Measurements from ENCODE around the gene PCP4L1. TPM values are rescaled to one million over a fixed set of nuclear protein-coding genes. Genes with fewer than 3 reads are reported as not detected.
A peak's percentile ranks its signal among the peaks of the same experiment; 100 is the strongest.

The PCP4L1 gene
- total RNA-seq, 1 experiment from 2014 or later: not detected

- H3K4me1 ChIP-seq (replicated peaks; ENCODE audit: insufficient read depth): peaks cover 22% of the 10 kb centered on the region
- H3K4me2 ChIP-seq: peak overlapping the region; percentile 61
- H3K27me3 ChIP-seq (ENCODE audit: insufficient read depth, low read depth): peaks cover 19% of the 10 kb centered on the region
- H4K20me1 ChIP-seq (ENCODE audit: insufficient read depth): no peaks in the 10 kb centered on the region
- intact Hi-C loops (cut with micrococcal nuclease; ENCODE audit: unreplicated experiment): no loop called here
- H3K27ac ChIP-seq: no peak overlapping the region
- 0 out of 2 replicates have a peak overlapping the region, but pooled peaks have one; percentile 35 for H2AFZ ChIP-seq
- H3K36me3 ChIP-seq (ENCODE audit: low read depth): no peaks in the 10 kb centered on the region
- no peaks in the 10 kb centered on the region for H3K9me2 ChIP-seq (ENCODE audit: insufficient read depth)
- ChIA-PET POLR2A (ENCODE audit: unreplicated experiment) (no interaction called here), CTCF (no interaction called here)
- peak overlapping the region; percentile 9; the same call in 1 of the 2 replicates for H3K4me3 ChIP-seq
- peaks cover 16% of the 10 kb centered on the region; the same call in 1 of the 2 replicates for H3F3A ChIP-seq (ENCODE audit: insufficient read depth, low read depth)
- no peak for DNase-seq
- TF ChIP-seq EZH2 (IDR thresholded peaks at IDR 0.05; ENCODE audit: low read depth) (no peak), CTCF (conservative IDR thresholded peaks at IDR 0.05) (no peak)
- H3K9me3 ChIP-seq (ENCODE audit: insufficient read depth, low read depth): no peaks in the 10 kb centered on the region
- no TSS peak for BruUV-seq (replicated peaks)
- H3K79me2 ChIP-seq (ENCODE audit: low read depth): no peaks in the 10 kb centered on the region
Observed at GRCh38 chr1:161261261-161262235, 3.0 kb downstream of the PCP4L1 start.

GRCh38 chr1:161265305-161265704, 6.8 kb downstream of the PCP4L1 start:
- no peaks in the 10 kb centered on the region for H3K9me2 ChIP-seq (ENCODE audit: insufficient read depth)
- peaks cover 16% of the 10 kb centered on the region for H3K4me1 ChIP-seq (replicated peaks; ENCODE audit: insufficient read depth)
- intact Hi-C loops (cut with micrococcal nuclease; ENCODE audit: unreplicated experiment): no loop called here
- no peak overlapping the region for H3K4me2 ChIP-seq
- H3K79me2 ChIP-seq (ENCODE audit: low read depth): no peaks in the 10 kb centered on the region
- no peak overlapping the region for H3K27ac ChIP-seq
- DNase-seq: no peak
- peaks cover 14% of the 10 kb centered on the region; the same call in 1 of the 2 replicates for H3F3A ChIP-seq (ENCODE audit: insufficient read depth, low read depth)
- CTCF ChIA-PET: interaction anchor here (0.6 kb wide), 1 partner anchor 44 kb away, joined by 4 read pairs; the partner anchor contains the start of gene MPZ
- POLR2A ChIA-PET (ENCODE audit: unreplicated experiment): no interaction called here
- H4K20me1 ChIP-seq (ENCODE audit: insufficient read depth): no peaks in the 10 kb centered on the region
- BruUV-seq (replicated peaks): no TSS peak
- peaks cover 4% of the 10 kb centered on the region; the same call in 1 of the 2 replicates for H3K27me3 ChIP-seq (ENCODE audit: insufficient read depth, low read depth)
- H3K4me3 ChIP-seq: no peak overlapping the region
- H2AFZ ChIP-seq: no peak overlapping the region
- TF ChIP-seq EZH2 (IDR thresholded peaks at IDR 0.05; ENCODE audit: low read depth) (no peak), CTCF (conservative IDR thresholded peaks at IDR 0.05) (no peak)
- H3K9me3 ChIP-seq (ENCODE audit: insufficient read depth, low read depth): no peaks in the 10 kb centered on the region
- H3K36me3 ChIP-seq (ENCODE audit: low read depth): no peaks in the 10 kb centered on the region

- CTCF ChIA-PET: interaction anchor here (0.6 kb wide), 1 partner anchor 43 kb away, joined by 4 read pairs; the partner anchor contains the start of gene MPZ
- POLR2A ChIA-PET (ENCODE audit: unreplicated experiment): no interaction called here
Observed at GRCh38 chr1:161266202-161266601, 7.7 kb downstream of the PCP4L1 start.

More at GRCh38 chr1:161266202-161266601, 7.7 kb downstream of the PCP4L1 start:
- H3K79me2 ChIP-seq (ENCODE audit: low read depth): no peaks in the 10 kb centered on the region
- TF ChIP-seq CTCF (conservative IDR thresholded peaks at IDR 0.05) (no peak), EZH2 (IDR thresholded peaks at IDR 0.05; ENCODE audit: low read depth) (no peak)
- intact Hi-C loops (cut with micrococcal nuclease; ENCODE audit: unreplicated experiment): no loop called here
- no TSS peak for BruUV-seq (replicated peaks)
- no peaks in the 10 kb centered on the region for H3K9me2 ChIP-seq (ENCODE audit: insufficient read depth)
- no peaks in the 10 kb centered on the region for H4K20me1 ChIP-seq (ENCODE audit: insufficient read depth)
- H3K27me3 ChIP-seq (ENCODE audit: insufficient read depth, low read depth): 0 out of 2 replicates have a peak, but pooled peaks cover 4% of the 10 kb centered on the region
- H2AFZ ChIP-seq: no peak overlapping the region
- H3K4me3 ChIP-seq: no peak overlapping the region
- peaks cover 5% of the 10 kb centered on the region; the same call in 1 of the 2 replicates for H3F3A ChIP-seq (ENCODE audit: insufficient read depth, low read depth)
- H3K4me1 ChIP-seq (replicated peaks; ENCODE audit: insufficient read depth): peaks cover 7% of the 10 kb centered on the region
- no peak overlapping the region for H3K27ac ChIP-seq
- no peak overlapping the region for H3K4me2 ChIP-seq
- no peaks in the 10 kb centered on the region for H3K9me3 ChIP-seq (ENCODE audit: insufficient read depth, low read depth)
- H3K36me3 ChIP-seq (ENCODE audit: low read depth): no peaks in the 10 kb centered on the region
- DNase-seq: no peak

Data from PC-9 (cell line).